HepG2 (cell line): ENCODE data around the gene KRTCAP3. TPM values are rescaled to one million over a fixed set of nuclear protein-coding genes. Genes with fewer than 3 reads are reported as not detected.
A peak's percentile ranks its signal among the peaks of the same experiment; 100 is the strongest.

Experiments
- ARNT ChIP-seq: fragments of 450-650 bp; IDR thresholded peaks from 2 replicates; pipeline ENCODE4 v1.6.1; 2017
- KDM6A ChIP-seq: IDR thresholded peaks from 2 replicates; pipeline ENCODE4 v1.6.1; 2016; ENCODE audit warnings: low read depth
- KLF12 ChIP-seq: sonication (generic); formaldehyde crosslinking; IDR thresholded peaks from 2 replicates; pipeline ENCODE4 v1.4.0; 2020; ENCODE audit warnings: missing genetic modification reagents, borderline replicate concordance
- SNAPC2 ChIP-seq: sonication (generic); formaldehyde crosslinking; IDR thresholded peaks from 2 replicates; pipeline ENCODE4 v1.8.1; 2022; ENCODE audit warnings: mild to moderate bottlenecking, missing genetic modification reagents
- ZBTB42 ChIP-seq: sonication (generic); formaldehyde crosslinking; IDR thresholded peaks from 2 replicates; pipeline ENCODE4 v1.5.0; 2020; ENCODE audit warnings: mild to moderate bottlenecking, missing genetic modification reagents
- ZC3H4 ChIP-seq: sonication (generic); formaldehyde crosslinking; IDR thresholded peaks from 2 replicates; pipeline ENCODE4 v1.4.0; 2020; ENCODE audit warnings: missing genetic modification reagents, borderline replicate concordance
- ZFY ChIP-seq: sonication (generic); formaldehyde crosslinking; IDR thresholded peaks from 2 replicates; pipeline ENCODE4 v1.4.0; 2020; ENCODE audit warnings: missing genetic modification reagents
- ZMYM2 ChIP-seq: sonication (generic); formaldehyde crosslinking; IDR thresholded peaks from 2 replicates; pipeline ENCODE4 v1.8.0; 2022; ENCODE audit warnings: mild to moderate bottlenecking, missing genetic modification reagents
- ZNF44 ChIP-seq: sonication (generic); formaldehyde crosslinking; IDR thresholded peaks from 2 replicates; pipeline ENCODE4 v1.5.1; 2020; ENCODE audit warnings: mild to moderate bottlenecking, missing genetic modification reagents
- ZNF451 ChIP-seq: sonication (generic); formaldehyde crosslinking; IDR thresholded peaks from 2 replicates; pipeline ENCODE4 v1.5.0; 2020; ENCODE audit warnings: mild to moderate bottlenecking, missing genetic modification reagents
- ZNF782 ChIP-seq: sonication (generic); formaldehyde crosslinking; IDR thresholded peaks from 2 replicates; pipeline ENCODE4 v1.4.0; 2020; ENCODE audit warnings: missing genetic modification reagents, mild to moderate bottlenecking, borderline replicate concordance
- ZNF788 ChIP-seq: sonication (generic); formaldehyde crosslinking; IDR thresholded peaks from 2 replicates; pipeline ENCODE4 v1.5.0; 2020; ENCODE audit warnings: mild to moderate bottlenecking, missing genetic modification reagents, borderline replicate concordance
- ZSCAN31 ChIP-seq: sonication (generic); formaldehyde crosslinking; IDR thresholded peaks from 2 replicates; pipeline ENCODE4 v1.5.0; 2020; ENCODE audit warnings: low read depth, mild to moderate bottlenecking, missing genetic modification reagents
- polyA plus RNA-seq, 8 experiments: library from polyadenylated mRNA; depleted of rRNA in 3 of 8; stranded (reverse) in 7 of 8; unstranded in 1 of 8; fragments of >200 nt; fragmentation: Illumina TruSeq in 4 of 8; extraction: Trizol in 4 of 8; gene quantifications; 2 replicates each; pipeline versions ENCODE4 v1.2.1 to v1.2.3, GENCODE V29; 2011 to 2016; ENCODE audit warnings: low read depth in 4 of 8, missing spikeins in 1 of 8, mixed read lengths in 1 of 8; ENCODE audit not compliant: insufficient read depth in 1 of 8
- total RNA-seq, 5 experiments: library from RNA; depleted of rRNA; stranded (reverse); fragments of >200 nt; fragmentation: Illumina TruSeq; extraction: Trizol; gene quantifications; 2 replicates each; pipeline ENCODE4 v1.2.3, GENCODE V29; 2016; ENCODE audit warnings: low read depth in 1 of 5
- TF ChIP-seq, protein P1 (sequence below): sonication (generic); formaldehyde crosslinking; IDR thresholded peaks from 2 replicates; pipeline ENCODE4 v1.8.0; 2022; ENCODE audit warnings: missing genetic modification reagents, mild to moderate bottlenecking, inconsistent platforms, borderline replicate concordance
- TF ChIP-seq, protein P2 (sequence below): sonication (generic); formaldehyde crosslinking; IDR thresholded peaks from 2 replicates; pipeline ENCODE4 v1.8.1; 2023; ENCODE audit warnings: mild to moderate bottlenecking, missing genetic modification reagents
- TF ChIP-seq, protein P3 (sequence below): sonication (generic); formaldehyde crosslinking; IDR thresholded peaks from 2 replicates; pipeline ENCODE4 v1.4.0; 2020; ENCODE audit warnings: missing genetic modification reagents, borderline replicate concordance
- TF ChIP-seq, protein P4 (sequence below): IDR thresholded peaks from 2 replicates; pipeline ENCODE4 v1.6.1; 2018; ENCODE audit warnings: missing genetic modification reagents, mild to moderate bottlenecking, missing compliant biosample characterization
- TF ChIP-seq, protein P5 (sequence below): IDR thresholded peaks from 2 replicates; pipeline ENCODE4 v1.6.1; 2016; ENCODE audit warnings: mild to moderate bottlenecking

Gene KRTCAP3
- total and polyA plus RNA-seq, 2 of the 13 experiments (the other 11 are each of a cell fraction or from before 2014, with no cell fraction given), result 2.1 to 4.5 TPM

DNA sequence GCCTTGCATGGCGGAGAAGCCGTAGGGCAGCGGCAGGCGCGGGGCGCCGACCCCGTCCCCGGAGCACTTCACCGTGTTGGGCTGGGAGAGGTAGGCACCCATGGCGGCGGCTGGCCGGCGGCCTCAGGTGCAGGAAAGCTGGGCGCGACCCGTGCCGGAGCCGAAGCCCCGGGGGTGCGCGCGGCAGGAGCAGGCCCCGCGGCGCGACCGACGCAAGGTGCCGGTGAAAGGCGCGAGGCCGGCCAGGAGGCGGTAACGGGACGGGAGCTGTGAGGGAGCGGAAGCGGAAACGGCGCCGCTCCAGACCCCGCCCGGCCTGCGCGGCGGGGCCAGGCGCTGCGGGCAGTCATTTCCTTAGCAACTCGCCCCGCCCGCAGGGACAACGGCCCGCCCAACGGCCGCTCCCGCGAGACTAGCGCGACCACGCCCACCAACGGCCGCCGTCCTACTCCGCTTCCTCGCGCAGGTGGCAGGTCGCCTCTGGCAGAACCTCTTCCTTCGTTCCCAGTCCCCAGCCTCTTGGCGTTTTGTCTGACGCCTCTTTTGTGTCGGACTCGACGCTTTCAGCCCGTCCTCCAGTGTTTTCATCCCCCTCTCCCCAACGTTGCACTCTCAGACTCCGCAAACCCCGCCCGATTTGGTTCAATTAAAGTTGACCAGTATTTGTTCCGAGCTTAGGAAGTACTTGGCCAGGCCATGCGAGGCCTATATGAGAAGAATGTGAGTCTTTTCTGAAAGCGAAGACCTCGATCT is 32.7 kb upstream of the KRTCAP3 start, which contains the start of gene PPM1G (continued):
- TF ChIP-seq, protein P1, sequence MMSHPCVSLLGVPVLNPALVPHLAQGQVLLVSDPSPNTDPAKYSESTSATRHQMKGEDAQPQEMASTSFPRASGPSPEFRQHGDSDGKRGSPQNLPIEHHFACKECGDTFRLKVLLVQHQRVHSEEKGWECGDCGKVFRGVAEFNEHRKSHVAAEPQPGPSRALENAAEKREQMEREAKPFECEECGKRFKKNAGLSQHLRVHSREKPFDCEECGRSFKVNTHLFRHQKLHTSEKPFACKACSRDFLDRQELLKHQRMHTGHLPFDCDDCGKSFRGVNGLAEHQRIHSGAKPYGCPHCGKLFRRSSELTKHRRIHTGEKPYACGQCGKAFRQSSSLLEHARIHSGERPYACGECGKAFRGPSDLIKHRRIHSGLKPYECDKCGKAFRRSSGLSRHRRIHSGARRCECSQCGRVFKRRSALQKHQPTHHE, result peak; percentile 97
- TF ChIP-seq, protein P2, sequence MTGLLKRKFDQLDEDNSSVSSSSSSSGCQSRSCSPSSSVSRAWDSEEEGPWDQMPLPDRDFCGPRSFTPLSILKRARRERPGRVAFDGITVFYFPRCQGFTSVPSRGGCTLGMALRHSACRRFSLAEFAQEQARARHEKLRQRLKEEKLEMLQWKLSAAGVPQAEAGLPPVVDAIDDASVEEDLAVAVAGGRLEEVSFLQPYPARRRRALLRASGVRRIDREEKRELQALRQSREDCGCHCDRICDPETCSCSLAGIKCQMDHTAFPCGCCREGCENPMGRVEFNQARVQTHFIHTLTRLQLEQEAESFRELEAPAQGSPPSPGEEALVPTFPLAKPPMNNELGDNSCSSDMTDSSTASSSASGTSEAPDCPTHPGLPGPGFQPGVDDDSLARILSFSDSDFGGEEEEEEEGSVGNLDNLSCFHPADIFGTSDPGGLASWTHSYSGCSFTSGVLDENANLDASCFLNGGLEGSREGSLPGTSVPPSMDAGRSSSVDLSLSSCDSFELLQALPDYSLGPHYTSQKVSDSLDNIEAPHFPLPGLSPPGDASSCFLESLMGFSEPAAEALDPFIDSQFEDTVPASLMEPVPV (CRISPR knock-in tag), result peak; percentile 96
- no peak for TF ChIP-seq ZBTB42
- peak; percentile 97; the same call in 1 of the 2 replicates for TF ChIP-seq KLF12
- TF ChIP-seq ZNF788, result peak; percentile 84
- no peak for TF ChIP-seq ZMYM2 (CRISPR knock-in tag)
- TF ChIP-seq ZNF451 (CRISPR knock-in tag), result peak; percentile 90
- TF ChIP-seq, protein P3, sequence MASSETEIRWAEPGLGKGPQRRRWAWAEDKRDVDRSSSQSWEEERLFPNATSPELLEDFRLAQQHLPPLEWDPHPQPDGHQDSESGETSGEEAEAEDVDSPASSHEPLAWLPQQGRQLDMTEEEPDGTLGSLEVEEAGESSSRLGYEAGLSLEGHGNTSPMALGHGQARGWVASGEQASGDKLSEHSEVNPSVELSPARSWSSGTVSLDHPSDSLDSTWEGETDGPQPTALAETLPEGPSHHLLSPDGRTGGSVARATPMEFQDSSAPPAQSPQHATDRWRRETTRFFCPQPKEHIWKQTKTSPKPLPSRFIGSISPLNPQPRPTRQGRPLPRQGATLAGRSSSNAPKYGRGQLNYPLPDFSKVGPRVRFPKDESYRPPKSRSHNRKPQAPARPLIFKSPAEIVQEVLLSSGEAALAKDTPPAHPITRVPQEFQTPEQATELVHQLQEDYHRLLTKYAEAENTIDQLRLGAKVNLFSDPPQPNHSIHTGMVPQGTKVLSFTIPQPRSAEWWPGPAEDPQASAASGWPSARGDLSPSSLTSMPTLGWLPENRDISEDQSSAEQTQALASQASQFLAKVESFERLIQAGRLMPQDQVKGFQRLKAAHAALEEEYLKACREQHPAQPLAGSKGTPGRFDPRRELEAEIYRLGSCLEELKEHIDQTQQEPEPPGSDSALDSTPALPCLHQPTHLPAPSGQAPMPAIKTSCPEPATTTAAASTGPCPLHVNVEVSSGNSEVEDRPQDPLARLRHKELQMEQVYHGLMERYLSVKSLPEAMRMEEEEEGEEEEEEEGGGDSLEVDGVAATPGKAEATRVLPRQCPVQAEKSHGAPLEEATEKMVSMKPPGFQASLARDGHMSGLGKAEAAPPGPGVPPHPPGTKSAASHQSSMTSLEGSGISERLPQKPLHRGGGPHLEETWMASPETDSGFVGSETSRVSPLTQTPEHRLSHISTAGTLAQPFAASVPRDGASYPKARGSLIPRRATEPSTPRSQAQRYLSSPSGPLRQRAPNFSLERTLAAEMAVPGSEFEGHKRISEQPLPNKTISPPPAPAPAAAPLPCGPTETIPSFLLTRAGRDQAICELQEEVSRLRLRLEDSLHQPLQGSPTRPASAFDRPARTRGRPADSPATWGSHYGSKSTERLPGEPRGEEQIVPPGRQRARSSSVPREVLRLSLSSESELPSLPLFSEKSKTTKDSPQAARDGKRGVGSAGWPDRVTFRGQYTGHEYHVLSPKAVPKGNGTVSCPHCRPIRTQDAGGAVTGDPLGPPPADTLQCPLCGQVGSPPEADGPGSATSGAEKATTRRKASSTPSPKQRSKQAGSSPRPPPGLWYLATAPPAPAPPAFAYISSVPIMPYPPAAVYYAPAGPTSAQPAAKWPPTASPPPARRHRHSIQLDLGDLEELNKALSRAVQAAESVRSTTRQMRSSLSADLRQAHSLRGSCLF (CRISPR knock-in tag), result 0 out of 2 replicates have a peak, but pooled peaks have one; percentile 44
- TF ChIP-seq ZNF782 (CRISPR knock-in tag), result no peak
- TF ChIP-seq ZSCAN31 (CRISPR knock-in tag), result peak; percentile 64
- TF ChIP-seq ARNT, result no peak
- peak; percentile 99 for TF ChIP-seq ZFY (CRISPR knock-in tag)
- TF ChIP-seq, protein P4, sequence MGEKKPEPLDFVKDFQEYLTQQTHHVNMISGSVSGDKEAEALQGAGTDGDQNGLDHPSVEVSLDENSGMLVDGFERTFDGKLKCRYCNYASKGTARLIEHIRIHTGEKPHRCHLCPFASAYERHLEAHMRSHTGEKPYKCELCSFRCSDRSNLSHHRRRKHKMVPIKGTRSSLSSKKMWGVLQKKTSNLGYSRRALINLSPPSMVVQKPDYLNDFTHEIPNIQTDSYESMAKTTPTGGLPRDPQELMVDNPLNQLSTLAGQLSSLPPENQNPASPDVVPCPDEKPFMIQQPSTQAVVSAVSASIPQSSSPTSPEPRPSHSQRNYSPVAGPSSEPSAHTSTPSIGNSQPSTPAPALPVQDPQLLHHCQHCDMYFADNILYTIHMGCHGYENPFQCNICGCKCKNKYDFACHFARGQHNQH (CRISPR knock-in tag), result peak; percentile 94
- peak; percentile 88; the same call in 1 of the 2 replicates for TF ChIP-seq ZC3H4 (CRISPR knock-in tag)
- TF ChIP-seq, protein P5, sequence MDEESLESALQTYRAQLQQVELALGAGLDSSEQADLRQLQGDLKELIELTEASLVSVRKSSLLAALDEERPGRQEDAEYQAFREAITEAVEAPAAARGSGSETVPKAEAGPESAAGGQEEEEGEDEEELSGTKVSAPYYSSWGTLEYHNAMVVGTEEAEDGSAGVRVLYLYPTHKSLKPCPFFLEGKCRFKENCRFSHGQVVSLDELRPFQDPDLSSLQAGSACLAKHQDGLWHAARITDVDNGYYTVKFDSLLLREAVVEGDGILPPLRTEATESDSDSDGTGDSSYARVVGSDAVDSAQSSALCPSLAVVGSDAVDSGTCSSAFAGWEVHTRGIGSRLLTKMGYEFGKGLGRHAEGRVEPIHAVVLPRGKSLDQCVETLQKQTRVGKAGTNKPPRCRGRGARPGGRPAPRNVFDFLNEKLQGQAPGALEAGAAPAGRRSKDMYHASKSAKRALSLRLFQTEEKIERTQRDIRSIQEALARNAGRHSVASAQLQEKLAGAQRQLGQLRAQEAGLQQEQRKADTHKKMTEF (CRISPR knock-in tag), result peak; percentile 57; the same call in 1 of the 2 replicates
- peak; percentile 89 for TF ChIP-seq SNAPC2
- peak; percentile 38; the same call in 1 of the 2 replicates for TF ChIP-seq KDM6A (CRISPR knock-in tag)
- TF ChIP-seq ZNF44 (CRISPR knock-in tag), result peak; percentile 30; the same call in 1 of the 2 replicates
